GM19463 (cell line): Measurements from ENCODE around the gene SARDH.
"Not testable (repeated sequence)": the region's sequence is repeated elsewhere in the genome, so short reads cannot be mapped to it uniquely, and the experiment has no call there.

ENCODE experiments used
- ATAC-seq: cut with Tn5 transposase; IDR thresholded peaks from one replicate; pipeline ENCODE4 v1.9.1; 2021; ENCODE audit warnings: mild to moderate bottlenecking, moderate library complexity; ENCODE audit not compliant: unreplicated experiment

Gene SARDH

GRCh38 chr9:133686642-133687575 lies 51.2 kb downstream of the SARDH start:
- no peak for ATAC-seq

- ATAC-seq: no peak
Observed at GRCh38 chr9:133685653-133686609, 52.2 kb downstream of the SARDH start.

- ATAC-seq: no peak
Observed at GRCh38 chr9:133684936-133685361, 53.2 kb downstream of the SARDH start.

- ATAC-seq: no peak
Observed at GRCh38 chr9:133684121-133684935, 53.8 kb downstream of the SARDH start.

- ATAC-seq: no peak
Observed at GRCh38 chr9:133683586-133684120, 54.5 kb downstream of the SARDH start.

- ATAC-seq: no peak
Observed at GRCh38 chr9:133682818-133683585, 55.1 kb downstream of the SARDH start.

- no peak for ATAC-seq
Observed at GRCh38 chr9:133681658-133682306, 56.4 kb downstream of the SARDH start.

GRCh38 chr9:133680976-133681657 lies 57.0 kb downstream of the SARDH start:
- ATAC-seq: no peak

- no peak for ATAC-seq
Observed at GRCh38 chr9:133680250-133680975, 57.7 kb downstream of the SARDH start.

GRCh38 chr9:133679466-133680061 lies 58.6 kb downstream of the SARDH start:
- ATAC-seq: no peak

- ATAC-seq: no peak
Observed at GRCh38 chr9:133679056-133679455, 59.1 kb downstream of the SARDH start.

- no peak for ATAC-seq
Observed at GRCh38 chr9:133677126-133678010, 60.8 kb downstream of the SARDH start.

- no peak for ATAC-seq
Observed at GRCh38 chr9:133676450-133676849, 61.7 kb downstream of the SARDH start.

GRCh38 chr9:133675796-133676195 lies 62.4 kb downstream of the SARDH start:
- ATAC-seq: not testable (repeated sequence)

- no peak for ATAC-seq
Observed at GRCh38 chr9:133674091-133674490, 64.1 kb downstream of the SARDH start.

GRCh38 chr9:133673258-133673655 lies 64.9 kb downstream of the SARDH start:
- no peak for ATAC-seq
